OCI-LY3 (cell line): Measurements from ENCODE around the gene MGST2.

Source experiments
- EZH2phosphoT487 ChIP-seq: fragments of 200-600 bp; shearing (Covaris generic); IDR thresholded peaks from 2 replicates; pipeline ENCODE4 v1.6.1; 2018; ENCODE audit warnings: antibody characterized with exemption, mixed run types, low read depth
- TF ChIP-seq, protein P1 (sequence below): fragments of 200-600, 300-600 bp; sonication (generic); IDR thresholded peaks from 2 replicates; pipeline ENCODE4 v1.5.1; 2014; ENCODE audit warnings: antibody characterized with exemption, low read length, low read depth

DNA sequence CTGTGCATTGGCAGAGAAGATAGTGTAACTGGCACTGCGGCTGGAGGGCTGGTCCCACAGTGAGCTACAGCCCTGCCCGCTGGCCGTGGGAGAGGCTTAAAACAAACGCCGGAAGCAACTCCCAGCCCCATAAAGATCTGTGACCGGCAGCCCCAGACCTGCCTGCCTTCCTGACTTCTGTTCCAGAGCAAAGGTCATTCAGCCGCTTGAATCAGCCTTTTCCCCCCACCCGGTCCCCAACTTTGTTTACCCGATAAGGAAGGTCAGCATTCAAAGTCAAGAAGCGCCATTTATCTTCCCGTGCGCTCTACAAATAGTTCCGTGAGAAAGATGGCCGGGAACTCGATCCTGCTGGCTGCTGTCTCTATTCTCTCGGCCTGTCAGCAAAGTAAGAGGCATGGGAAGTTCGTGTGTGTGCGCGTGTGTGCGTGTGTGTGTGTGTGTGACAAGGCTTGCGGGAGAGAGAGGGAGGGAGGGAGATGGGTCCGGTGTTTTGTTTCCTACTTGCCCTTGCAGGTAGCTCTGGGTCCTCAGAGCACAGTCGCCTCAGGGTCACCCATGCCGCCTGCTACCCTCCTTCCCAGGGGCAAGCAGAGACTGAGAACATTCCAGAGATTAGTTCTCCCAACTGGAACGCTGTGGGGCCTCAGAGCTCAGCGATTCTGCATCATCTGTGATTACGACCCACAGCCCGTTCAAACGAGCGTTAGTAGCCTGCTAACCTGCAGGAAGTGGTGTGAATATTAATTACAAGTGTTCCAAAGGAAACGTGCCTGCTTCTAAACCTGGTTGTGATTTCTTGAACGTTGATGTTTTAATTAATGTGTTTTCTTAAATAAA is at the start of gene MGST2:
- TF ChIP-seq, protein P1, sequence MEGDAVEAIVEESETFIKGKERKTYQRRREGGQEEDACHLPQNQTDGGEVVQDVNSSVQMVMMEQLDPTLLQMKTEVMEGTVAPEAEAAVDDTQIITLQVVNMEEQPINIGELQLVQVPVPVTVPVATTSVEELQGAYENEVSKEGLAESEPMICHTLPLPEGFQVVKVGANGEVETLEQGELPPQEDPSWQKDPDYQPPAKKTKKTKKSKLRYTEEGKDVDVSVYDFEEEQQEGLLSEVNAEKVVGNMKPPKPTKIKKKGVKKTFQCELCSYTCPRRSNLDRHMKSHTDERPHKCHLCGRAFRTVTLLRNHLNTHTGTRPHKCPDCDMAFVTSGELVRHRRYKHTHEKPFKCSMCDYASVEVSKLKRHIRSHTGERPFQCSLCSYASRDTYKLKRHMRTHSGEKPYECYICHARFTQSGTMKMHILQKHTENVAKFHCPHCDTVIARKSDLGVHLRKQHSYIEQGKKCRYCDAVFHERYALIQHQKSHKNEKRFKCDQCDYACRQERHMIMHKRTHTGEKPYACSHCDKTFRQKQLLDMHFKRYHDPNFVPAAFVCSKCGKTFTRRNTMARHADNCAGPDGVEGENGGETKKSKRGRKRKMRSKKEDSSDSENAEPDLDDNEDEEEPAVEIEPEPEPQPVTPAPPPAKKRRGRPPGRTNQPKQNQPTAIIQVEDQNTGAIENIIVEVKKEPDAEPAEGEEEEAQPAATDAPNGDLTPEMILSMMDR: no peak
- TF ChIP-seq EZH2phosphoT487: no peak
